Mammary epithelial cell (primary cell): ENCODE measurements around the gene PPT2.

Source experiments
- EZH2 ChIP-seq: IDR thresholded peaks from 2 replicates; pipeline ENCODE4 v1.6.1; 2012; ENCODE audit warnings: low read length, inconsistent platforms, borderline replicate concordance
- TF ChIP-seq, protein P1 (sequence below), 2 donors: IDR thresholded peaks in 1 of 2; conservative IDR thresholded peaks in 1 of 2; 2 replicates each; pipeline ENCODE4 v1.5.1; 2011 to 2012; ENCODE audit warnings: inconsistent platforms in 2 of 2, low read length in 2 of 2, mild to moderate bottlenecking in 2 of 2, control low read depth in 1 of 2, low read depth in 1 of 2; ENCODE audit not compliant: insufficient read depth in 1 of 2; ENCODE audit errors: extremely low read depth in 1 of 2

- TF ChIP-seq, protein P1, sequence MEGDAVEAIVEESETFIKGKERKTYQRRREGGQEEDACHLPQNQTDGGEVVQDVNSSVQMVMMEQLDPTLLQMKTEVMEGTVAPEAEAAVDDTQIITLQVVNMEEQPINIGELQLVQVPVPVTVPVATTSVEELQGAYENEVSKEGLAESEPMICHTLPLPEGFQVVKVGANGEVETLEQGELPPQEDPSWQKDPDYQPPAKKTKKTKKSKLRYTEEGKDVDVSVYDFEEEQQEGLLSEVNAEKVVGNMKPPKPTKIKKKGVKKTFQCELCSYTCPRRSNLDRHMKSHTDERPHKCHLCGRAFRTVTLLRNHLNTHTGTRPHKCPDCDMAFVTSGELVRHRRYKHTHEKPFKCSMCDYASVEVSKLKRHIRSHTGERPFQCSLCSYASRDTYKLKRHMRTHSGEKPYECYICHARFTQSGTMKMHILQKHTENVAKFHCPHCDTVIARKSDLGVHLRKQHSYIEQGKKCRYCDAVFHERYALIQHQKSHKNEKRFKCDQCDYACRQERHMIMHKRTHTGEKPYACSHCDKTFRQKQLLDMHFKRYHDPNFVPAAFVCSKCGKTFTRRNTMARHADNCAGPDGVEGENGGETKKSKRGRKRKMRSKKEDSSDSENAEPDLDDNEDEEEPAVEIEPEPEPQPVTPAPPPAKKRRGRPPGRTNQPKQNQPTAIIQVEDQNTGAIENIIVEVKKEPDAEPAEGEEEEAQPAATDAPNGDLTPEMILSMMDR (conservative IDR thresholded peaks at IDR 0.05 in 1 of 2, IDR thresholded peaks at IDR 0.05 in 1 of 2; ENCODE audit: extremely low read depth in 1 of 2, insufficient read depth in 1 of 2, low read depth in 1 of 2, low read length in 2 of 2) = no peak
- TF ChIP-seq EZH2 = no peak
These were observed 56.3 kb downstream of the PPT2 start for GRCh38 chr6:32210191-32210601.
